Mammary epithelial cell (primary cell): ENCODE results near the gene C2CD5.

ENCODE experiments used
- EZH2 ChIP-seq: IDR thresholded peaks from 2 replicates; pipeline ENCODE4 v1.6.1; 2012; ENCODE audit warnings: low read length, inconsistent platforms, borderline replicate concordance
- TF ChIP-seq, protein P1 (sequence below), 2 donors: IDR thresholded peaks in 1 of 2; conservative IDR thresholded peaks in 1 of 2; 2 replicates each; pipeline ENCODE4 v1.5.1; 2011 to 2012; ENCODE audit warnings: inconsistent platforms in 2 of 2, low read length in 2 of 2, mild to moderate bottlenecking in 2 of 2, control low read depth in 1 of 2, low read depth in 1 of 2; ENCODE audit not compliant: insufficient read depth in 1 of 2; ENCODE audit errors: extremely low read depth in 1 of 2

- TF ChIP-seq, protein P1, sequence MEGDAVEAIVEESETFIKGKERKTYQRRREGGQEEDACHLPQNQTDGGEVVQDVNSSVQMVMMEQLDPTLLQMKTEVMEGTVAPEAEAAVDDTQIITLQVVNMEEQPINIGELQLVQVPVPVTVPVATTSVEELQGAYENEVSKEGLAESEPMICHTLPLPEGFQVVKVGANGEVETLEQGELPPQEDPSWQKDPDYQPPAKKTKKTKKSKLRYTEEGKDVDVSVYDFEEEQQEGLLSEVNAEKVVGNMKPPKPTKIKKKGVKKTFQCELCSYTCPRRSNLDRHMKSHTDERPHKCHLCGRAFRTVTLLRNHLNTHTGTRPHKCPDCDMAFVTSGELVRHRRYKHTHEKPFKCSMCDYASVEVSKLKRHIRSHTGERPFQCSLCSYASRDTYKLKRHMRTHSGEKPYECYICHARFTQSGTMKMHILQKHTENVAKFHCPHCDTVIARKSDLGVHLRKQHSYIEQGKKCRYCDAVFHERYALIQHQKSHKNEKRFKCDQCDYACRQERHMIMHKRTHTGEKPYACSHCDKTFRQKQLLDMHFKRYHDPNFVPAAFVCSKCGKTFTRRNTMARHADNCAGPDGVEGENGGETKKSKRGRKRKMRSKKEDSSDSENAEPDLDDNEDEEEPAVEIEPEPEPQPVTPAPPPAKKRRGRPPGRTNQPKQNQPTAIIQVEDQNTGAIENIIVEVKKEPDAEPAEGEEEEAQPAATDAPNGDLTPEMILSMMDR (conservative IDR thresholded peaks at IDR 0.05 in 1 of 2, IDR thresholded peaks at IDR 0.05 in 1 of 2; ENCODE audit: extremely low read depth in 1 of 2, insufficient read depth in 1 of 2, low read depth in 1 of 2, low read length in 2 of 2) = no peak
- TF ChIP-seq EZH2 = no peak
These were observed 108.8 kb downstream of the C2CD5 start for GRCh38 chr12:22435583-22435982.
